ENCODE measurements around the gene RNF214. TPM values are rescaled to one million over a fixed set of nuclear protein-coding genes. Genes with fewer than 3 reads are reported as not detected.
"Not testable (repeated sequence)": the region's sequence is repeated elsewhere in the genome, so short reads cannot be mapped to it uniquely, and the experiment has no call there.

Gene RNF214
- total and polyA plus RNA-seq, 7 donors: 6.2 to 23.8 (median 11.1) TPM

DNA sequence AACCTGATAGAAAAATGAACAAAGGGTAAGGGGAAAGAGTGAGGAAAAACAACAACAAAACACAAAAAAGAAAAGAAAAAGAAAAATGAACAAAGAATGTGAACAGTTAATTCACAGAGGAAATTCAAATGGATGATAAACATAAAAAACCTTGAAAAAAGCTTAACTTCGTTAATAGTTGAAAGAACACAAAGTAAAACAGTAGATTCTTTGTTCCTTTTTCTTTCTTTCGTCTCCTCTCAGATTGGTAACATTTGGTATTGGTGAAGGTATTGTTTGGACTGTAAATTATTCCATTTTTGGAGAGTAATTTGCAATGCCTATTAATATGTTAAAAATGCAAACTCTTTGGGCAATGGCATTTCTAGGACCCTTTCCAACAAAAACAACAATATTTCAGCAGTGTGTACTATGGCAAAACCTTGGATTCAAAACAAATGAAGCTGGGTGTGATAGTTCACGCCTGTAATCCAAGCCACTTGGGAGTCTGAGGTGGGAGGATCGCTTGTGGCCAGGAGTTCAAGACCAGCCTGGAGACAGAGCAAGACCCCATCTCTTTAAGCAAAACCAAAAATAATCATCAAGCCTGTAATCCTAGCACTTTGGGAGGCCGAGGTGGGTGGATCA lies 86.9 kb downstream of the RNF214 start:
- H3K27ac ChIP-seq: no peak overlapping the region
- no peaks in the 10 kb centered on the region for H3K36me3 ChIP-seq
- peak; percentile 4 for DNase-seq
- H3K27me3 ChIP-seq: no peaks in the 10 kb centered on the region
- TF ChIP-seq POLR2AphosphoS5 (IDR thresholded peaks at IDR 0.05) (no peak), CTCF (IDR thresholded peaks at IDR 0.05) (no peak), EP300 (IDR thresholded peaks at IDR 0.05) (no peak), POLR2A (IDR thresholded peaks at IDR 0.05) (no peak)
- no peaks in the 10 kb centered on the region for H3K9me3 ChIP-seq
- intact Hi-C loops (cut with DNase I): no loop called here
- 76 to 79% methylated on average over 5 of the region's 5 CpGs for WGBS, 2 donors
- H3K4me1 ChIP-seq: peaks cover 0 to 25% (median 22%) of the 10 kb centered on the region in 4 donors
- H3K4me3 ChIP-seq: no peak overlapping the region

GRCh38 chr11:117327255-117327566 lies 94.7 kb downstream of the RNF214 start:
- not testable (repeated sequence) for H3K27me3 ChIP-seq, H3K36me3 ChIP-seq, DNase-seq, H3K9me3 ChIP-seq
- peak overlapping the region; percentile 94 to 96 (median 94) for H3K27ac ChIP-seq
- peak overlapping the region; percentile 67 to 84 (median 80) for H3K4me3 ChIP-seq
- intact Hi-C loops (cut with DNase I): loop anchor here (1.0 kb wide), 1 partner anchor 95 kb away; the partner anchor contains the start of genes PCSK7 and RNF214
- H3K4me1 ChIP-seq: peaks cover 0 to 18% (median 12%) of the 10 kb centered on the region in 4 donors
- 9 to 11% methylated on average over 5 of the region's 5 CpGs for WGBS, 2 donors

GRCh38 chr11:117327567-117328374 lies 95.3 kb downstream of the RNF214 start, which contains the start of gene CEP164:
CEP164 (plus strand) TSS chr11:117327854; CDS start chr11:117338587, 10,733 bp downstream.
- H3K27ac ChIP-seq: peak within 1 kb of the TSS; percentile 94 to 96 (median 94)
- H3K27me3 ChIP-seq: no peaks in the 10 kb centered on the region
- intact Hi-C loops (cut with DNase I): loop anchor here (1.0 kb wide), 1 partner anchor 95 kb away; the partner anchor contains the start of genes PCSK7 and RNF214
- H3K9me3 ChIP-seq: no peaks in the 10 kb centered on the region
- 0 to 1% methylated on average over 64 of the region's 64 CpGs for WGBS, 2 donors
- peaks cover 0 to 18% (median 12%) of the 10 kb centered on the region in 4 donors for H3K4me1 ChIP-seq
- peak; percentile 48 to 75 for TF ChIP-seq POLR2A (IDR thresholded peaks at IDR 0.05)
- TF ChIP-seq POLR2AphosphoS5 (IDR thresholded peaks at IDR 0.05): peak; percentile 59 to 77 (median 66)
- TF ChIP-seq CTCF (IDR thresholded peaks at IDR 0.05): no peak
- H3K36me3 ChIP-seq: no peaks in the 10 kb centered on the region
- DNase-seq: peak; percentile 98
- H3K4me3 ChIP-seq: peak within 1 kb of the TSS; percentile 67 to 84 (median 80)

GRCh38 chr11:117328375-117329010 lies 96.0 kb downstream of the RNF214 start:
- DNase-seq: peak; percentile 83

More at GRCh38 chr11:117328375-117329010, 96.0 kb downstream of the RNF214 start:
- TF ChIP-seq CTCF (IDR thresholded peaks at IDR 0.05) (peak in 1 of 4 experiments; percentile 12), POLR2AphosphoS5 (IDR thresholded peaks at IDR 0.05) (peak; percentile 28 to 52 (median 39)), POLR2A (IDR thresholded peaks at IDR 0.05) (no peak), EP300 (IDR thresholded peaks at IDR 0.05) (no peak)
- peaks cover 0 to 18% (median 12%) of the 10 kb centered on the region in 4 donors for H3K4me1 ChIP-seq
- H3K36me3 ChIP-seq: no peaks in the 10 kb centered on the region
- H3K9me3 ChIP-seq: no peaks in the 10 kb centered on the region
- peak overlapping the region; percentile 67 to 84 (median 80) for H3K4me3 ChIP-seq
- H3K27ac ChIP-seq: peak overlapping the region; percentile 94 to 96 (median 94)
- no peaks in the 10 kb centered on the region for H3K27me3 ChIP-seq
- intact Hi-C loops (cut with DNase I): no loop called here
- WGBS, 2 donors: 5 to 8% methylated on average over 15 of the region's 15 CpGs
